ENCODE measurements around the gene CHD5.

DNA sequence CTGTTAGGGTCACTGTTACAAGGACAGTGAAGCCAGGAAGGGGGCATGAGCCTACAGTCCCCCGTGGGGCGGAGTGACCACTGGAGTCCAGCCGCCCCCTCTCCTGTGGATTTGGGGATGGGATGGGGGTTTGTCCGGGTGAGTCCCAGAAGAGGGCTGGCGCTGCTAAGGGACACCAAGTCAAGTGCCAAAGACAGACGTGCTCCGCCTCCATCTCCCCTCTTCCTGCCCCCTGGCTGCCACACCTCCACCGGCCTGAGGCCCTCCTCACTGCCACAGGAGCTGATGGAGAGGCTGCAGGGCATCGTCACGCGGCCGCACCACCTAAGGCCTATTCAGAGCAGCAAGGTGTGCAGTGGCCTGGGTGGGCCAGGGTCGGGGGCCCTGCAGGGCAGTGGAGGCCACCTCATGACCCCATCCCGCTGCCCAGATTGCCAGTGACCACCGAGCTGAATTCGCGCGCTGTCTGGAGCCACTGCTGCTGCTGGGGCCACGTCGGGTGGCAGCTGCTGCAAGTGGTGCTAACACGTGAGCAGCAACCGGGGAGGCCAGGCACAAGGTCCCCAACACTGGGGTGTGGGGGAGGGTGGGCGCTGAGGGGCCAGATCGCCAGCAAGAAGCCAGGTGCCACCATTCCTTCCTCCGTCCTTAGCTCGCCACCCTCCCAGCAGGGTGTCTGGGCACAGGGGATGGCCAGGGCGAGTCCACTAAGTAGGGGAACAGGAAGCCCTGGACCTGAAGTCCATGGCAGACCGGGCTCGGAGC, 30.7 kb upstream of the CHD5 start:
- TF ChIP-seq POLR2A (IDR thresholded peaks at IDR 0.05): no peak
- TF ChIP-seq, protein P1, sequence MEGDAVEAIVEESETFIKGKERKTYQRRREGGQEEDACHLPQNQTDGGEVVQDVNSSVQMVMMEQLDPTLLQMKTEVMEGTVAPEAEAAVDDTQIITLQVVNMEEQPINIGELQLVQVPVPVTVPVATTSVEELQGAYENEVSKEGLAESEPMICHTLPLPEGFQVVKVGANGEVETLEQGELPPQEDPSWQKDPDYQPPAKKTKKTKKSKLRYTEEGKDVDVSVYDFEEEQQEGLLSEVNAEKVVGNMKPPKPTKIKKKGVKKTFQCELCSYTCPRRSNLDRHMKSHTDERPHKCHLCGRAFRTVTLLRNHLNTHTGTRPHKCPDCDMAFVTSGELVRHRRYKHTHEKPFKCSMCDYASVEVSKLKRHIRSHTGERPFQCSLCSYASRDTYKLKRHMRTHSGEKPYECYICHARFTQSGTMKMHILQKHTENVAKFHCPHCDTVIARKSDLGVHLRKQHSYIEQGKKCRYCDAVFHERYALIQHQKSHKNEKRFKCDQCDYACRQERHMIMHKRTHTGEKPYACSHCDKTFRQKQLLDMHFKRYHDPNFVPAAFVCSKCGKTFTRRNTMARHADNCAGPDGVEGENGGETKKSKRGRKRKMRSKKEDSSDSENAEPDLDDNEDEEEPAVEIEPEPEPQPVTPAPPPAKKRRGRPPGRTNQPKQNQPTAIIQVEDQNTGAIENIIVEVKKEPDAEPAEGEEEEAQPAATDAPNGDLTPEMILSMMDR (IDR thresholded peaks at IDR 0.05): no peak

Data from adrenal gland (tissue), 5 donors.